Panc1 (cell line): ENCODE measurements around the gene HOMER2. TPM values are rescaled to one million over a fixed set of nuclear protein-coding genes. Genes with fewer than 3 reads are reported as not detected.

Experiments used
- ATAC-seq: fragments of 200-7000 bp; cut with Tn5 transposase; 2 replicates; pipeline ENCODE4 v1.9.1; 2020; ENCODE audit warnings: mild to moderate bottlenecking, moderate library complexity
- BruUV-seq: library from RNA; stranded (reverse); fragments of 400-500 nt; replicated peaks from 2 replicates; lab custom pipeline; 2021; lab: Mats Ljungman, UMichigan
- CTCF ChIA-PET: fragments of 300-600 bp; sonication (Branson Sonifier 250); formaldehyde crosslinking; loops from one replicate; lab custom pipeline; 2022; ENCODE audit warnings: antibody characterized with exemption; lab: Charles Lee
- POLR2A ChIA-PET: fragments of 300-600 bp; sonication (Branson Sonifier 250); formaldehyde crosslinking; loops from one replicate; lab custom pipeline; 2022; ENCODE audit warnings: antibody characterized with exemption; lab: Charles Lee
- DNase-seq: peaks from one replicate; pipeline ENCODE4 v3.0.0-alpha.2; 2010; ENCODE audit warnings: low read depth, low spot score
- H3K27ac ChIP-seq: 2 replicates; pipeline ENCODE4 v1.5.1; 2011; ENCODE audit warnings: mild to moderate bottlenecking, low read length, inconsistent platforms
- H3K27me3 ChIP-seq: fragments of 200-500 bp; sonication (Bioruptor generic); 2 replicates; pipeline ENCODE4 v1.6.0; 2014; ENCODE audit warnings: low read length, inconsistent platforms; ENCODE audit not compliant: control insufficient read depth, insufficient read depth
- H3K36me3 ChIP-seq: fragments of 200-500 bp; sonication (Bioruptor generic); 2 replicates; pipeline ENCODE4 v1.5.1; 2014; ENCODE audit warnings: inconsistent platforms, mild to moderate bottlenecking, low read length, moderate library complexity; ENCODE audit not compliant: control insufficient read depth, insufficient read depth
- H3K4me1 ChIP-seq: 2 replicates; pipeline ENCODE4 v1.5.1; 2011; ENCODE audit warnings: inconsistent platforms, mild to moderate bottlenecking, low read length, moderate library complexity; ENCODE audit not compliant: control insufficient read depth, insufficient read depth
- H3K4me3 ChIP-seq, 2 experiments: 2 replicates each; pipeline ENCODE4 v1.5.1; 2011 to 2012; ENCODE audit warnings: low read depth in 2 of 2, low read length in 2 of 2, mild to moderate bottlenecking in 2 of 2, inconsistent platforms in 1 of 2, moderate library complexity in 1 of 2
- H3K9me3 ChIP-seq: fragments of 200-500 bp; sonication (Bioruptor generic); 2 replicates; pipeline ENCODE4 v1.5.1; 2014; ENCODE audit warnings: low read depth, mild to moderate bottlenecking, inconsistent platforms, low read length, moderate library complexity; ENCODE audit not compliant: control insufficient read depth, insufficient read depth
- CTCF ChIP-seq: fragments of 450-650 bp; IDR thresholded peaks from 2 replicates; pipeline ENCODE4 v1.5.1; 2017; ENCODE audit warnings: mild to moderate bottlenecking
- POLR2AphosphoS5 ChIP-seq: IDR thresholded peaks from 2 replicates; pipeline ENCODE4 v1.6.1; 2012; ENCODE audit warnings: mild to moderate bottlenecking, low read depth, low read length, moderate library complexity
- REST ChIP-seq, 2 experiments: IDR thresholded peaks; 2 replicates each; pipeline ENCODE4 v1.6.1; 2011 to 2012; ENCODE audit warnings: low read depth in 2 of 2, control low read depth in 1 of 2, low read length in 1 of 2, mild to moderate bottlenecking in 1 of 2, moderate library complexity in 1 of 2; ENCODE audit not compliant: insufficient read depth in 1 of 2
- SIN3A ChIP-seq: IDR thresholded peaks from 2 replicates; pipeline ENCODE4 v1.6.1; 2012; ENCODE audit warnings: low read depth, mild to moderate bottlenecking, low read length, moderate library complexity, borderline replicate concordance; ENCODE audit not compliant: insufficient read depth
- TCF7L2 ChIP-seq: IDR thresholded peaks from 2 replicates; pipeline ENCODE4 v1.6.1; 2011; ENCODE audit warnings: mild to moderate bottlenecking, low read depth, low read length, inconsistent platforms
- in situ Hi-C: cut with HindIII; loops from 2 replicates; pipeline ENCODE4 v1.10.0; 2016; ENCODE audit warnings: low sequenced_read_pairs, low pct_unique_long_range_greater_than_20kb
- intact Hi-C: fragments of 100-400 bp; cut with micrococcal nuclease; formaldehyde crosslinking; loops from one replicate; pipeline ENCODE4 v1.10.0; 2022; ENCODE audit not compliant: unreplicated experiment
- total RNA-seq: library from RNA; stranded (reverse); gene quantifications from one replicate; pipeline ENCODE4 v1.2.1, GENCODE V29; 2021; ENCODE audit not compliant: unreplicated experiment

The HOMER2 gene
- total RNA-seq, 1 experiment from 2014 or later, result 35.9 TPM

GRCh38 chr15:82847703-82848102 is 104.8 kb downstream of the HOMER2 start:
- ATAC-seq, result no peak
- no peaks in the 10 kb centered on the region for H3K9me3 ChIP-seq
- no peak overlapping the region for H3K27ac ChIP-seq
- DNase-seq, result no peak
- no peak overlapping the region for H3K4me3 ChIP-seq
- in situ Hi-C loops (no loop called here), intact Hi-C loops (no loop called here)
- ChIA-PET CTCF (interaction anchor here (1.0 kb wide), 1 partner anchor 152 kb away, joined by 4 read pairs; no protein-coding TSS in a partner anchor), POLR2A (no interaction called here)
- TF ChIP-seq POLR2AphosphoS5 (no peak), CTCF (no peak), TCF7L2 (no peak), REST (IDR thresholded peaks at IDR 0.05; ENCODE audit: insufficient read depth in 1 of 2, low read depth in 2 of 2, low read length in 1 of 2) (no peak), SIN3A (no peak)
- no peaks in the 10 kb centered on the region for H3K27me3 ChIP-seq
- H3K4me1 ChIP-seq, result no peaks in the 10 kb centered on the region
- no TSS peak for BruUV-seq
- no peaks in the 10 kb centered on the region; the same call in 1 of the 2 replicates for H3K36me3 ChIP-seq

- intact Hi-C loops (no loop called here), in situ Hi-C loops (no loop called here)
- ChIA-PET POLR2A (no interaction called here), CTCF (no interaction called here)
- Histone ChIP-seq H3K36me3 (no peaks in the 10 kb centered on the region; the same call in 1 of the 2 replicates), H3K9me3 (no peaks in the 10 kb centered on the region), H3K4me3 (no peak overlapping the region), H3K4me1 (no peaks in the 10 kb centered on the region), H3K27me3 (no peaks in the 10 kb centered on the region), H3K27ac (no peak overlapping the region)
- ATAC-seq (no peak), DNase-seq (no peak)
- no peak for TF ChIP-seq SIN3A
- no peak for TF ChIP-seq REST (IDR thresholded peaks at IDR 0.05; ENCODE audit: insufficient read depth in 1 of 2, low read depth in 2 of 2, low read length in 1 of 2)
- TF ChIP-seq TCF7L2, result no peak
- TF ChIP-seq POLR2AphosphoS5, result no peak
- no peak for TF ChIP-seq CTCF
- no TSS peak for BruUV-seq
Observed at GRCh38 chr15:82846621-82847020, 105.9 kb downstream of the HOMER2 start.
